H9 (cell line): ENCODE measurements around the gene SLC29A4. TPM values are rescaled to one million over a fixed set of nuclear protein-coding genes. Genes with fewer than 3 reads are reported as not detected.

Experiments
- DNase-seq: peaks from one replicate; pipeline ENCODE4 v3.0.0-alpha.2; 2017
- H2AFZ ChIP-seq: one replicate; pipeline ENCODE4 v1.6.1; 2013; ENCODE audit warnings: mild to moderate bottlenecking, low read length, control low read depth, moderate library complexity
- H2AK5ac ChIP-seq: 2 replicates; pipeline ENCODE4 v1.6.1; 2013; ENCODE audit warnings: low read length, control low read depth, mixed read lengths; ENCODE audit not compliant: insufficient read length
- H2BK120ac ChIP-seq: one replicate; pipeline ENCODE4 v1.6.1; 2013; ENCODE audit warnings: low read depth, mild to moderate bottlenecking, low read length, control low read depth, inconsistent platforms; ENCODE audit not compliant: poor library complexity, severe bottlenecking
- H2BK12ac ChIP-seq: 2 replicates; pipeline ENCODE4 v1.6.1; 2013; ENCODE audit warnings: low read length, control low read depth, mixed read lengths, low read depth; ENCODE audit not compliant: insufficient read length
- H2BK15ac ChIP-seq: 2 replicates; pipeline ENCODE4 v1.6.1; 2013; ENCODE audit warnings: low read depth, low read length, control low read depth
- H2BK20ac ChIP-seq: one replicate; pipeline ENCODE4 v1.6.1; 2013; ENCODE audit warnings: low read depth, mild to moderate bottlenecking, low read length, control low read depth, inconsistent platforms; ENCODE audit not compliant: poor library complexity, severe bottlenecking
- H2BK5ac ChIP-seq: 2 replicates; pipeline ENCODE4 v1.6.1; 2013; ENCODE audit warnings: low read length, control low read depth, mixed read lengths; ENCODE audit not compliant: insufficient read length
- H3K14ac ChIP-seq: 2 replicates; pipeline ENCODE4 v1.6.1; 2013; ENCODE audit warnings: low read length, control low read depth; ENCODE audit not compliant: insufficient read depth
- H3K18ac ChIP-seq: 2 replicates; pipeline ENCODE4 v1.6.1; 2013; ENCODE audit warnings: low read depth, mild to moderate bottlenecking, mixed read lengths, low read length, control low read depth; ENCODE audit not compliant: insufficient read length
- H3K23ac ChIP-seq: 2 replicates; pipeline ENCODE4 v1.6.1; 2013; ENCODE audit warnings: low read length, control low read depth, mixed read lengths, low read depth; ENCODE audit not compliant: insufficient read length
- H3K23me2 ChIP-seq: 2 replicates; pipeline ENCODE4 v1.6.1; 2013; ENCODE audit warnings: low read depth, mild to moderate bottlenecking, mixed read lengths, low read length, control low read depth; ENCODE audit not compliant: insufficient read length, poor library complexity, severe bottlenecking
- H3K27ac ChIP-seq: 2 replicates; pipeline ENCODE4 v1.5.1; 2013; ENCODE audit warnings: low read length, control low read depth, mixed read lengths, low read depth; ENCODE audit not compliant: insufficient read length
- H3K27me3 ChIP-seq: 2 replicates; pipeline ENCODE4 v1.6.1; 2013; ENCODE audit warnings: low read length, control low read depth, inconsistent platforms; ENCODE audit not compliant: insufficient read depth
- H3K4ac ChIP-seq: 2 replicates; pipeline ENCODE4 v1.6.1; 2013; ENCODE audit warnings: low read depth, mild to moderate bottlenecking, control low read depth, inconsistent platforms, low read length, moderate library complexity
- H3K4me1 ChIP-seq: 2 replicates; pipeline ENCODE4 v1.6.1; 2013; ENCODE audit warnings: low read length, control low read depth, inconsistent platforms; ENCODE audit not compliant: insufficient read depth
- H3K4me2 ChIP-seq: 2 replicates; pipeline ENCODE4 v1.6.1; 2013; ENCODE audit warnings: low read length, control low read depth, mixed read lengths; ENCODE audit not compliant: insufficient read length, insufficient read depth
- H3K56ac ChIP-seq: 2 replicates; pipeline ENCODE4 v1.6.1; 2013; ENCODE audit warnings: low read depth, mild to moderate bottlenecking, mixed read lengths, low read length, control low read depth; ENCODE audit not compliant: insufficient read length
- H3K79me1 ChIP-seq: 2 replicates; pipeline ENCODE4 v1.6.1; 2013; ENCODE audit warnings: low read depth, mild to moderate bottlenecking, moderate library complexity, low read length, control low read depth, inconsistent platforms; ENCODE audit not compliant: insufficient read depth, poor library complexity, severe bottlenecking
- H3K79me2 ChIP-seq: 2 replicates; pipeline ENCODE4 v1.6.1; 2013; ENCODE audit warnings: low read length, control low read depth, inconsistent platforms; ENCODE audit not compliant: insufficient read depth
- H3K9ac ChIP-seq: 2 replicates; pipeline ENCODE4 v1.6.1; 2013; ENCODE audit warnings: low read length, control low read depth, mixed read lengths; ENCODE audit not compliant: insufficient read length; ENCODE audit errors: extremely low read depth
- H3K9me3 ChIP-seq: one replicate; pipeline ENCODE4 v1.6.1; 2013; ENCODE audit warnings: low read depth, low read length, inconsistent platforms; ENCODE audit not compliant: control insufficient read depth
- H3T11ph ChIP-seq: one replicate; pipeline ENCODE4 v1.6.1; 2013; ENCODE audit warnings: mild to moderate bottlenecking, low read length, control low read depth, inconsistent platforms
- H4K20me1 ChIP-seq: one replicate; pipeline ENCODE4 v1.6.1; 2013; ENCODE audit not compliant: control insufficient read depth, insufficient read length, insufficient read depth
- H4K5ac ChIP-seq: 2 replicates; pipeline ENCODE4 v1.6.1; 2013; ENCODE audit warnings: low read depth, mild to moderate bottlenecking, mixed read lengths, low read length, control low read depth; ENCODE audit not compliant: insufficient read length
- H4K8ac ChIP-seq: replicated peaks from 2 replicates; pipeline ENCODE4 v1.6.1; 2013; ENCODE audit warnings: low read length, control low read depth, mixed read lengths, low read depth; ENCODE audit not compliant: insufficient read length
- H4K91ac ChIP-seq: 2 replicates; pipeline ENCODE4 v1.6.1; 2013; ENCODE audit warnings: low read depth, mild to moderate bottlenecking, moderate library complexity, mixed read lengths, low read length, control low read depth; ENCODE audit not compliant: insufficient read length
- H3K27ac Mint-ChIP-seq, 3 experiments: 2 replicates in 2 of 3; 3 replicates in 1 of 3; pipeline ENCODE4 v1.8.0; 2020 to 2021; ENCODE audit warnings: mixed read lengths in 3 of 3, mild to moderate bottlenecking in 1 of 3, moderate library complexity in 1 of 3
- H3K27me3 Mint-ChIP-seq: 2 replicates; pipeline ENCODE4 v1.8.0; 2021; ENCODE audit warnings: low read depth, mild to moderate bottlenecking, moderate library complexity, mixed read lengths
- H3K36me3 Mint-ChIP-seq, 3 experiments: 2 replicates in 2 of 3; 3 replicates in 1 of 3; pipeline ENCODE4 v1.8.0; 2020 to 2021; ENCODE audit warnings: low read depth in 3 of 3, mixed read lengths in 3 of 3; ENCODE audit not compliant: insufficient read depth in 1 of 3
- H3K4me1 Mint-ChIP-seq, 2 experiments: 2 replicates each; pipeline ENCODE4 v1.8.0; 2020; ENCODE audit warnings: mixed read lengths in 2 of 2
- H3K4me3 Mint-ChIP-seq, 2 experiments: 2 replicates in 1 of 2; 3 replicates in 1 of 2; pipeline ENCODE4 v1.8.0; 2020 to 2021; ENCODE audit warnings: mild to moderate bottlenecking in 2 of 2, mixed read lengths in 2 of 2, moderate library complexity in 1 of 2
- H3K9me3 Mint-ChIP-seq, 2 experiments: 2 replicates in 1 of 2; 3 replicates in 1 of 2; pipeline ENCODE4 v1.8.0; 2020; ENCODE audit warnings: mild to moderate bottlenecking in 2 of 2, mixed read lengths in 2 of 2, moderate library complexity in 1 of 2
- WGBS: extraction: QIAGEN DNeasy Blood & Tissue Kit; methylation state at CpG from one replicate; pipeline ENCODE4 v1.1.7; 2013; ENCODE audit warnings: missing lambda C conversion rate, low lambda C conversion rate, mixed read lengths; ENCODE audit not compliant: insufficient read length; ENCODE audit errors: extremely low coverage; 5-methylcytosine and 5-hydroxymethylcytosine counted together
- total RNA-seq: library from RNA; stranded (reverse); gene quantifications from 2 replicates; pipeline ENCODE4 v1.2.1, GENCODE V29; 2021
- TF ChIP-seq, protein P1 (sequence below): fragments of 200-600 bp; sonication (generic); conservative IDR thresholded peaks from 3 replicates; pipeline ENCODE4 v1.8.0; 2021; ENCODE audit warnings: antibody characterized with exemption, mild to moderate bottlenecking

SLC29A4 gene
- total RNA-seq, 1 experiment from 2014 or later, result 12.4 TPM

DNA sequence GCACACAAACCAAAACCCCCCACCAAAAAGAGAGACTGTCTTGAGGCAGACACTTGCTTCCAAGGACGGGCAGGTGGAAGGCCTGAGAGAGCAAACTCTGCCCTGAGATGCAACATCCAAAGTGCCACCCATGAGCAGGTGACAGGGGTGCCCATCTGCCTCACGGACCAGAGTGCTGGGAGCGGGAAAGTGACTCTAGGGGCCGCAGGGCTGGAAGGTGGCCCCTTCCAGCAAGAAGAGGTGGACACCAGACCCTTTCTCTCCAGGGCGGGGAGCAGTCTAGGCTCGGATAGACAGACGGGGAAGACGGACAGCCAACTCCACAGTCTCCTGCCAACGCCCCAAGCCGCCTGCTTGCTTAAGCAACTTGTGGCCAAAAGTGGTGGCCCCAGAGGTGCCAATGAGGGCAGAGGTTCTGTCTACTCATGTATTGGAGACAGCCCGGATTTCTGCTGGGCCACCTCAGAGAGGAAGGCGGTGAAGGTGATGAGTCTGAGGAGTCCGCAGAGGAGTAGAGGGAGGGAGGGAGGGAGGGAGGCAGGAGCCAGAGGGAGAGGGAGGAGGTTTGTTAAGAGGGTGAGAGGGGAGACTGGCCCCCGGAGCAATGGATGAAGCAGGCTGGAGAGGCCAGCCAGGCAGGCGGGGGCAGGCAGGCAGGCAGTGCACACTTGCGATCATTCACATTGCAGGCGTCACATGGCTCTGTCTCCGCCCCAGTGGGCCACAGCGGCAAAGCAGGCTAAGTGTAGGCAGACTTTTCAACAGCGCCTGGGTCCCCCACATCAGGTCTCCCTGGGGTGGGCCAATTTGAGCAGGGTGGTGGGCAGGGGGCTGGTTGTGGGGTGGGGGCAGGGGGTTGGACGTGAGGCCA is 65.6 kb downstream of the SLC29A4 start:
- Histone ChIP-seq H3K14ac (no peak overlapping the region), H2BK5ac (no peak overlapping the region), H3K4me1 (no peaks in the 10 kb centered on the region), H3T11ph (no peak overlapping the region), H3K18ac (no peak overlapping the region), H4K91ac (no peak overlapping the region), H2AK5ac (no peak overlapping the region), H4K20me1 (no peaks in the 10 kb centered on the region), H4K8ac (no peak overlapping the region), H3K79me2 (no peaks in the 10 kb centered on the region), H4K5ac (no peak overlapping the region), H2BK20ac (no peak overlapping the region), H3K23ac (no peak overlapping the region), H3K27ac (no peak overlapping the region), H2BK15ac (no peak overlapping the region), H3K79me1 (no peaks in the 10 kb centered on the region), H3K4ac (no peak overlapping the region), H3K9ac (no peak overlapping the region), H2BK120ac (no peak overlapping the region), H3K4me2 (peak overlapping the region; percentile 70), H3K27me3 (peaks cover 23% of the 10 kb centered on the region; the same call in 1 of the 2 replicates), H2BK12ac (no peak overlapping the region), H3K56ac (no peak overlapping the region), H3K9me3 (no peaks in the 10 kb centered on the region), H3K23me2 (no peaks in the 10 kb centered on the region), H2AFZ (no peak overlapping the region)
- peak overlapping the region in 1 of 3 experiments; percentile 68; a peak in 1 of 7 replicates for H3K27ac Mint-ChIP-seq
- peaks cover 6 to 17% (median 14%) of the 10 kb centered on the region in 3 experiments; a peak in 6 of 7 replicates for H3K36me3 Mint-ChIP-seq
- no CpG with 5 or more reads among the region's 21 CpGs for WGBS
- H3K4me1 Mint-ChIP-seq, result peaks cover 22 to 37% of the 10 kb centered on the region in 2 experiments
- DNase-seq, result no peak
- peaks cover 37% of the 10 kb centered on the region for H3K27me3 Mint-ChIP-seq
- H3K4me3 Mint-ChIP-seq, result no peak overlapping the region; a peak in 1 of 5 replicates
- TF ChIP-seq, protein P1, sequence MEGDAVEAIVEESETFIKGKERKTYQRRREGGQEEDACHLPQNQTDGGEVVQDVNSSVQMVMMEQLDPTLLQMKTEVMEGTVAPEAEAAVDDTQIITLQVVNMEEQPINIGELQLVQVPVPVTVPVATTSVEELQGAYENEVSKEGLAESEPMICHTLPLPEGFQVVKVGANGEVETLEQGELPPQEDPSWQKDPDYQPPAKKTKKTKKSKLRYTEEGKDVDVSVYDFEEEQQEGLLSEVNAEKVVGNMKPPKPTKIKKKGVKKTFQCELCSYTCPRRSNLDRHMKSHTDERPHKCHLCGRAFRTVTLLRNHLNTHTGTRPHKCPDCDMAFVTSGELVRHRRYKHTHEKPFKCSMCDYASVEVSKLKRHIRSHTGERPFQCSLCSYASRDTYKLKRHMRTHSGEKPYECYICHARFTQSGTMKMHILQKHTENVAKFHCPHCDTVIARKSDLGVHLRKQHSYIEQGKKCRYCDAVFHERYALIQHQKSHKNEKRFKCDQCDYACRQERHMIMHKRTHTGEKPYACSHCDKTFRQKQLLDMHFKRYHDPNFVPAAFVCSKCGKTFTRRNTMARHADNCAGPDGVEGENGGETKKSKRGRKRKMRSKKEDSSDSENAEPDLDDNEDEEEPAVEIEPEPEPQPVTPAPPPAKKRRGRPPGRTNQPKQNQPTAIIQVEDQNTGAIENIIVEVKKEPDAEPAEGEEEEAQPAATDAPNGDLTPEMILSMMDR, result peak; percentile 35; the same call in 2 of the 3 replicates
- H3K9me3 Mint-ChIP-seq, result peaks cover 10 to 20% of the 10 kb centered on the region in 2 experiments
